HepG2 (cell line): Measurements from ENCODE around the gene INKA1. TPM values are rescaled to one million over a fixed set of nuclear protein-coding genes. Genes with fewer than 3 reads are reported as not detected.

Experiments
- ATAC-seq: fragments of 200-7000 bp; cut with Tn5 transposase; 3 replicates; pipeline ENCODE4 v1.9.1; 2020; ENCODE audit warnings: mild to moderate bottlenecking, moderate library complexity
- BruUV-seq: library from RNA; stranded (reverse); fragments of 400-500 nt; replicated peaks from 2 replicates; lab custom pipeline; 2021; lab: Mats Ljungman, UMichigan
- CTCF ChIA-PET: fragments of 300-600 bp; formaldehyde crosslinking; extraction: SDS; loops from one replicate; lab custom pipeline; 2021; ENCODE audit warnings: low total read pairs, inconsistent platforms, low intra/inter-chr PET ratio; lab: Yijun Ruan, JAX
- POLR2A ChIA-PET: fragments of 350-600 bp; sonication (Branson Sonifier 250); formaldehyde crosslinking; loops from one replicate; lab custom pipeline; 2020; ENCODE audit warnings: antibody characterized with exemption, inconsistent platforms; lab: Yijun Ruan, JAX
- DNase-seq: peaks from one replicate; pipeline ENCODE4 v3.0.0-alpha.2; 2015; ENCODE audit warnings: low spot score
- FAIRE-seq: peaks from 3 replicates; lab custom pipeline; 2011; peaks lifted over from hg19 to GRCh38; lab: Jason Lieb, UNC
- H2AFZ ChIP-seq: one replicate; pipeline ENCODE4 v1.6.1; 2011; ENCODE audit warnings: low read length, inconsistent platforms
- H3K27ac ChIP-seq: fragments of 300-600 bp; 3 replicates; pipeline ENCODE4 v1.8.0; 2011; ENCODE audit warnings: mixed run types, mild to moderate bottlenecking, mixed read lengths, low read length, inconsistent platforms; ENCODE audit not compliant: insufficient read depth; ENCODE audit errors: extremely low read length
- H3K27me3 ChIP-seq, 2 experiments: fragments of 200-600 bp in 1 of 2; 2 replicates in 1 of 2; 3 replicates in 1 of 2; pipeline versions ENCODE4 v1.6.0 to v1.8.0; 2011; ENCODE audit warnings: low read length in 2 of 2, mild to moderate bottlenecking in 2 of 2, moderate library complexity in 2 of 2, inconsistent platforms in 1 of 2; ENCODE audit not compliant: insufficient read depth in 2 of 2, control insufficient read depth in 1 of 2
- H3K36me3 ChIP-seq, 2 experiments: fragments of 200-600 bp in 1 of 2; replicated peaks in 1 of 2; 2 replicates in 1 of 2; 3 replicates in 1 of 2; pipeline versions ENCODE4 v1.5.1 to v1.8.0; 2011; ENCODE audit warnings: low read length in 2 of 2, inconsistent platforms in 1 of 2; ENCODE audit not compliant: insufficient read depth in 2 of 2, control insufficient read depth in 1 of 2
- H3K4me1 ChIP-seq: 2 replicates; pipeline ENCODE4 v1.5.1; 2012; ENCODE audit warnings: low read length, inconsistent platforms; ENCODE audit not compliant: insufficient read depth
- H3K4me2 ChIP-seq: 2 replicates; pipeline ENCODE4 v1.6.0; 2011; ENCODE audit warnings: low read depth, low read length, inconsistent platforms
- H3K4me3 ChIP-seq, 3 experiments: fragments of 200-600 bp in 1 of 3; sonication (generic), shearing (Covaris generic) in 1 of 3; replicated peaks in 1 of 3; 2 replicates each; pipeline ENCODE4 v1.5.1; 2011 to 2016; ENCODE audit warnings: low read length in 3 of 3, inconsistent platforms in 2 of 3, low read depth in 2 of 3, mild to moderate bottlenecking in 2 of 3, control low read depth in 1 of 3, mixed read lengths in 1 of 3; ENCODE audit not compliant: insufficient read depth in 1 of 3
- H3K79me2 ChIP-seq: one replicate; pipeline ENCODE4 v1.6.1; 2011; ENCODE audit warnings: low read length, inconsistent platforms; ENCODE audit not compliant: insufficient read depth
- H3K9ac ChIP-seq: 2 replicates; pipeline ENCODE4 v1.6.0; 2011; ENCODE audit warnings: mild to moderate bottlenecking, low read depth, low read length, inconsistent platforms; ENCODE audit not compliant: insufficient read depth
- H3K9me3 ChIP-seq: 2 replicates; pipeline ENCODE4 v1.5.1; 2012; ENCODE audit warnings: mild to moderate bottlenecking, low read length
- H4K20me1 ChIP-seq: 2 replicates; pipeline ENCODE4 v1.6.0; 2011; ENCODE audit warnings: inconsistent platforms, mild to moderate bottlenecking, low read length, moderate library complexity; ENCODE audit not compliant: insufficient read depth
- DNMT1 ChIP-seq: sonication (generic); formaldehyde crosslinking; IDR thresholded peaks from 2 replicates; pipeline ENCODE4 v1.5.1; 2020; ENCODE audit warnings: mild to moderate bottlenecking, missing genetic modification reagents
- FOXO1 ChIP-seq: sonication (generic); formaldehyde crosslinking; IDR thresholded peaks from 2 replicates; pipeline ENCODE4 v1.4.0; 2020; ENCODE audit warnings: missing genetic modification reagents
- HOXA7 ChIP-seq: sonication (generic); formaldehyde crosslinking; IDR thresholded peaks from 2 replicates; pipeline ENCODE4 v1.8.1; 2022; ENCODE audit warnings: mild to moderate bottlenecking, missing genetic modification reagents, moderate library complexity
- JARID2 ChIP-seq: sonication (generic); formaldehyde crosslinking; IDR thresholded peaks from 2 replicates; pipeline ENCODE4 v1.8.1; 2023; ENCODE audit warnings: missing genetic modification reagents, inconsistent platforms; ENCODE audit not compliant: insufficient replicate concordance
- KDM5A ChIP-seq: fragments of 200-600 bp; sonication (generic); IDR thresholded peaks from 2 replicates; pipeline ENCODE4 v1.7.0; 2018; ENCODE audit warnings: antibody characterized with exemption, mild to moderate bottlenecking, low read length, borderline replicate concordance
- NFIB ChIP-seq: sonication (generic); formaldehyde crosslinking; IDR thresholded peaks from 2 replicates; pipeline ENCODE4 v1.9.0; 2021; ENCODE audit warnings: missing genetic modification reagents, mild to moderate bottlenecking, borderline replicate concordance
- NR2F6 ChIP-seq, 2 experiments: IDR thresholded peaks; 2 replicates each; pipeline ENCODE4 v1.6.1; 2016; ENCODE audit warnings: antibody characterized with exemption in 1 of 2, mild to moderate bottlenecking in 1 of 2
- PLRG1 ChIP-seq: fragments of 450-650 bp; conservative IDR thresholded peaks from 2 replicates; pipeline ENCODE4 v1.6.1; 2016
- POLR2G ChIP-seq: fragments of 200-400 bp; formaldehyde crosslinking; IDR thresholded peaks from 2 replicates; pipeline ENCODE4 v1.6.1; 2018; ENCODE audit warnings: mild to moderate bottlenecking, low read depth, low read length, moderate library complexity
- ZIK1 ChIP-seq: sonication (generic); formaldehyde crosslinking; IDR thresholded peaks from 2 replicates; pipeline ENCODE4 v1.5.0; 2020; ENCODE audit warnings: mild to moderate bottlenecking, low read depth, missing genetic modification reagents, borderline replicate concordance
- ZNF326 ChIP-seq: sonication (generic); formaldehyde crosslinking; IDR thresholded peaks from 2 replicates; pipeline ENCODE4 v1.4.0; 2020; ENCODE audit warnings: missing genetic modification reagents, borderline replicate concordance
- ZNF619 ChIP-seq: sonication (generic); formaldehyde crosslinking; IDR thresholded peaks from 2 replicates; pipeline ENCODE4 v1.4.0; 2020; ENCODE audit warnings: mild to moderate bottlenecking, missing genetic modification reagents
- WGBS: methylation state at CpG from one replicate; pipeline ENCODE4 v1.1.6; 2017; ENCODE audit warnings: low lambda C conversion rate; 5-methylcytosine and 5-hydroxymethylcytosine counted together
- in situ Hi-C: cut with HindIII; loops from 2 replicates; pipeline ENCODE4 v1.10.0; 2017; ENCODE audit warnings: low pct_unique_long_range_greater_than_20kb; ENCODE audit not compliant: extremely low pct_ligation_motif_present
- intact Hi-C: fragments of 100-400 bp; cut with micrococcal nuclease; formaldehyde crosslinking; loops from one replicate; pipeline ENCODE4 v1.10.0; 2022; ENCODE audit not compliant: unreplicated experiment
- polyA plus RNA-seq, 8 experiments: library from polyadenylated mRNA; depleted of rRNA in 3 of 8; stranded (reverse) in 7 of 8; unstranded in 1 of 8; fragments of >200 nt; fragmentation: Illumina TruSeq in 4 of 8; extraction: Trizol in 4 of 8; gene quantifications; 2 replicates each; pipeline versions ENCODE4 v1.2.1 to v1.2.3, GENCODE V29; 2011 to 2016; ENCODE audit warnings: low read depth in 4 of 8, missing spikeins in 1 of 8, mixed read lengths in 1 of 8; ENCODE audit not compliant: insufficient read depth in 1 of 8
- total RNA-seq, 5 experiments: library from RNA; depleted of rRNA; stranded (reverse); fragments of >200 nt; fragmentation: Illumina TruSeq; extraction: Trizol; gene quantifications; 2 replicates each; pipeline ENCODE4 v1.2.3, GENCODE V29; 2016; ENCODE audit warnings: low read depth in 1 of 5
- TF ChIP-seq, protein P1 (sequence below): sonication (generic); formaldehyde crosslinking; IDR thresholded peaks from 2 replicates; pipeline ENCODE4 v1.4.0; 2020; ENCODE audit warnings: mild to moderate bottlenecking, missing genetic modification reagents, borderline replicate concordance
- TF ChIP-seq, protein P2 (sequence below): sonication (generic); formaldehyde crosslinking; IDR thresholded peaks from 2 replicates; pipeline ENCODE4 v1.8.0; 2022; ENCODE audit warnings: missing genetic modification reagents, low read depth, mild to moderate bottlenecking, borderline replicate concordance
- TF ChIP-seq, protein P3 (sequence below): sonication (generic); formaldehyde crosslinking; IDR thresholded peaks from 2 replicates; pipeline ENCODE4 v1.5.0; 2020; ENCODE audit warnings: missing genetic modification reagents

INKA1 gene
- total and polyA plus RNA-seq, 2 of the 13 experiments (the other 11 are each of a cell fraction or from before 2014, with no cell fraction given) = 0.22 to 0.41 TPM

DNA sequence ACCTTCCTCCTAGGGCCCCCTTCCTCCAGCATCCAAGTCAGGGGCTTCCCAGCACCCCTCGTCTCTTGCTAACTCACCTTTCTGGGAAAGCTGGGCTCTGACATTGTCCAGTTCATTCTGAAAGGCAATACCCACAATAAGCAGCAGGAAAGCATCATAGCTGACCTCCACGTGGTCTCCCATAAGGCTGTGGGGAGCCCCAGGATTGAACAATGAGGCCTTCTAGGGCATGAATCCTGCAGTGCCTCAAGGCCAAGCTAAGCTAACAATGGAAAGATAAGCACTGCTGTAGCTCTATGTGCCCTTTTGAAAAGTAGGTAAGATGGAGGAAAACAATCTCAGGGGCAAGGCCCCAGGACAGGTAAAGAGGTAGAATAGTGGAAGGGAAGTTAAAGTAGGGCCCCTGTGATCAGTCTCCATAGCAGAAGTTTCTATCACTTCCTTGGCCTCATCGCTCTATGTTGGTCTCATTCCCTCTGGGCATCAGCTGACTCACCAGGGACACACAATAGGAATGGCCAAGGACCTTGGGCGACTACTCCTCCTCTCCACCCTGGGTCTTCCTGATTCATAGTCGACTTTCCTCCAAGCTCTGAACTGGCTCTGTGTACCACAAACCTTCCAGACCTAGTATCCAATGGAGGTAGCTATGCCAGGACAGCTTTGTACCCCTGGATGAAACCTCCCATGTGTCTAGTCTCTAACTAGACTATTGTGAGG is 41.6 kb downstream of the INKA1 start:
- intact Hi-C loops (loop anchor here (1.0 to 2.0 kb wide), 2 partner anchors 29 to 62 kb away; no protein-coding TSS in a partner anchor), in situ Hi-C loops (loop anchor here (5.0 kb wide), 2 partner anchors 37 to 63 kb away; no protein-coding TSS in a partner anchor)
- DNase-seq = peak; percentile 89
- peak; percentile 85 for ATAC-seq
- CTCF ChIA-PET = no interaction called here
- H3K4me2 ChIP-seq = peak overlapping the region; percentile 28; the same call in 1 of the 2 replicates
- no peak overlapping the region for H2AFZ ChIP-seq
- H3K36me3 ChIP-seq = peaks cover 2 to 21% of the 10 kb centered on the region in 2 experiments; a peak in 2 of 5 replicates
- FAIRE-seq = peak; percentile 78
- no TSS peak for BruUV-seq
- H3K4me3 ChIP-seq = no peak overlapping the region
- H3K27ac ChIP-seq = peak overlapping the region; percentile 75
- H3K27me3 ChIP-seq = no peaks in the 10 kb centered on the region
- POLR2A ChIA-PET = interaction anchor here (0.5 to 1.9 kb wide), 7 partner anchors 13 to 390 kb away, joined by 3 to 8 read pairs (median 4); partner anchors contain the start of genes INKA1, MON1A and RBM6
- no peaks in the 10 kb centered on the region for H3K79me2 ChIP-seq
- peak overlapping the region; percentile 49; the same call in 1 of the 2 replicates for H3K9ac ChIP-seq
- H4K20me1 ChIP-seq = no peaks in the 10 kb centered on the region
- H3K4me1 ChIP-seq = peaks cover 54% of the 10 kb centered on the region
- 55% methylated on average over 5 of the region's 5 CpGs for WGBS
- H3K9me3 ChIP-seq = no peaks in the 10 kb centered on the region
- TF ChIP-seq, protein P1, sequence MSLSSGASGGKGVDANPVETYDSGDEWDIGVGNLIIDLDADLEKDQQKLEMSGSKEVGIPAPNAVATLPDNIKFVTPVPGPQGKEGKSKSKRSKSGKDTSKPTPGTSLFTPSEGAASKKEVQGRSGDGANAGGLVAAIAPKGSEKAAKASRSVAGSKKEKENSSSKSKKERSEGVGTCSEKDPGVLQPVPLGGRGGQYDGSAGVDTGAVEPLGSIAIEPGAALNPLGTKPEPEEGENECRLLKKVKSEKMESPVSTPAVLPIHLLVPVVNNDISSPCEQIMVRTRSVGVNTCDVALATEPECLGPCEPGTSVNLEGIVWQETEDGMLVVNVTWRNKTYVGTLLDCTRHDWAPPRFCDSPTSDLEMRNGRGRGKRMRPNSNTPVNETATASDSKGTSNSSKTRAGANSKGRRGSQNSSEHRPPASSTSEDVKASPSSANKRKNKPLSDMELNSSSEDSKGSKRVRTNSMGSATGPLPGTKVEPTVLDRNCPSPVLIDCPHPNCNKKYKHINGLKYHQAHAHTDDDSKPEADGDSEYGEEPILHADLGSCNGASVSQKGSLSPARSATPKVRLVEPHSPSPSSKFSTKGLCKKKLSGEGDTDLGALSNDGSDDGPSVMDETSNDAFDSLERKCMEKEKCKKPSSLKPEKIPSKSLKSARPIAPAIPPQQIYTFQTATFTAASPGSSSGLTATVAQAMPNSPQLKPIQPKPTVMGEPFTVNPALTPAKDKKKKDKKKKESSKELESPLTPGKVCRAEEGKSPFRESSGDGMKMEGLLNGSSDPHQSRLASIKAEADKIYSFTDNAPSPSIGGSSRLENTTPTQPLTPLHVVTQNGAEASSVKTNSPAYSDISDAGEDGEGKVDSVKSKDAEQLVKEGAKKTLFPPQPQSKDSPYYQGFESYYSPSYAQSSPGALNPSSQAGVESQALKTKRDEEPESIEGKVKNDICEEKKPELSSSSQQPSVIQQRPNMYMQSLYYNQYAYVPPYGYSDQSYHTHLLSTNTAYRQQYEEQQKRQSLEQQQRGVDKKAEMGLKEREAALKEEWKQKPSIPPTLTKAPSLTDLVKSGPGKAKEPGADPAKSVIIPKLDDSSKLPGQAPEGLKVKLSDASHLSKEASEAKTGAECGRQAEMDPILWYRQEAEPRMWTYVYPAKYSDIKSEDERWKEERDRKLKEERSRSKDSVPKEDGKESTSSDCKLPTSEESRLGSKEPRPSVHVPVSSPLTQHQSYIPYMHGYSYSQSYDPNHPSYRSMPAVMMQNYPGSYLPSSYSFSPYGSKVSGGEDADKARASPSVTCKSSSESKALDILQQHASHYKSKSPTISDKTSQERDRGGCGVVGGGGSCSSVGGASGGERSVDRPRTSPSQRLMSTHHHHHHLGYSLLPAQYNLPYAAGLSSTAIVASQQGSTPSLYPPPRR (CRISPR knock-in tag) = no peak
- TF ChIP-seq ZNF326 (CRISPR knock-in tag) (no peak), KDM5A (no peak), ZIK1 (CRISPR knock-in tag) (no peak), POLR2G (no peak), PLRG1 (no peak), NR2F6 (IDR thresholded peaks at IDR 0.05) (0 out of 2 replicates have a peak, but pooled peaks have one; percentile 17), NR2F6 (CRISPR knock-in tag; IDR thresholded peaks at IDR 0.05) (0 out of 2 replicates have a peak, but pooled peaks have one; percentile 31), DNMT1 (CRISPR knock-in tag) (no peak), HOXA7 (CRISPR knock-in tag) (no peak), ZNF619 (CRISPR knock-in tag) (no peak), FOXO1 (peak; percentile 43; the same call in 1 of the 2 replicates), JARID2 (no peak), NFIB (no peak)
- TF ChIP-seq, protein P2, sequence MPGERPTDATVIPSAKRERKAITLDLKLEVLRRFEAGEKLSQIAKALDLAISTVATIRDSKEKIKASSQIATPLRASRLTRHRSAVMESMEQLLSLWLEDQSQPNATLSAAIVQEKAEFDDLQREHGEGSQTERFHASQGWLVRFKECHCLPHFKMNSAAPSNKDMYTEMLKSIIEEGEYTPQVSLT = no peak
- TF ChIP-seq, protein P3, sequence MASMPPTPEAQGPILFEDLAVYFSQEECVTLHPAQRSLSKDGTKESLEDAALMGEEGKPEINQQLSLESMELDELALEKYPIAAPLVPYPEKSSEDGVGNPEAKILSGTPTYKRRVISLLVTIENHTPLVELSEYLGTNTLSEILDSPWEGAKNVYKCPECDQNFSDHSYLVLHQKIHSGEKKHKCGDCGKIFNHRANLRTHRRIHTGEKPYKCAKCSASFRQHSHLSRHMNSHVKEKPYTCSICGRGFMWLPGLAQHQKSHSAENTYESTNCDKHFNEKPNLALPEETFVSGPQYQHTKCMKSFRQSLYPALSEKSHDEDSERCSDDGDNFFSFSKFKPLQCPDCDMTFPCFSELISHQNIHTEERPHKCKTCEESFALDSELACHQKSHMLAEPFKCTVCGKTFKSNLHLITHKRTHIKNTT (CRISPR knock-in tag) = no peak
